Right lobe of liver (tissue), 4 donors: Measurements from ENCODE around the gene IQCN.

Source experiments
- POLR2A ChIP-seq: fragments of 450-650 bp; IDR thresholded peaks from one replicate; pipeline ENCODE4 v1.6.1; 2017; ENCODE audit warnings: antibody characterized with exemption, mild to moderate bottlenecking
- TF ChIP-seq, protein P1 (sequence below), 4 donors: fragments of 200-600 bp in 3 of 4; fragments of 450-650 bp in 1 of 4; IDR thresholded peaks; one replicate each; pipeline versions ENCODE4 v1.5.1 to v1.8.0; 2016 to 2022; ENCODE audit warnings: antibody characterized with exemption in 4 of 4, mild to moderate bottlenecking in 2 of 4
- donor health status: DM: no; HTN: no; CAD: no.
- donor health status: DM: no; HTN: no; CAD: no.
- donor health status: DM: no; HTN: yes; CAD: no.

DNA sequence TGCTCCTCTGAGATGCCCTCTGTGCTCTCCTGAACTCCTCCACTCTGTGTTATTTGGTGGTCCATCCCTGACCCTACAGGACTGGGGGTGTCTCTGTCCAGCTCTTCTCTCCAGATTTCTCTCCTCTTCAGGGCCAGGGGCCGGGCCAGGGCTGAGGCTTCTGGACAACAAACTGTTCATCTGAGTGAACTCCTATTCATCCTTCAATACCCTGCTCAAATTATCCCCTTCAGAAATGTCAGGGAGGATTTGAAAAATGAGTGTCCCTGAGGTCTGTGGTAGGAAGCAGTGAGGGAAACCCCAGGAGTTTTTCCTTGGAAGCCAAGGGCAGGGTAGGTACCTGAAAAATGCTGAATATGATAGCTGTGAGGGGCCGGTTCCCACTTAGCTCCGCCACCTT is 55.7 kb downstream of the IQCN start:
- TF ChIP-seq, protein P1, sequence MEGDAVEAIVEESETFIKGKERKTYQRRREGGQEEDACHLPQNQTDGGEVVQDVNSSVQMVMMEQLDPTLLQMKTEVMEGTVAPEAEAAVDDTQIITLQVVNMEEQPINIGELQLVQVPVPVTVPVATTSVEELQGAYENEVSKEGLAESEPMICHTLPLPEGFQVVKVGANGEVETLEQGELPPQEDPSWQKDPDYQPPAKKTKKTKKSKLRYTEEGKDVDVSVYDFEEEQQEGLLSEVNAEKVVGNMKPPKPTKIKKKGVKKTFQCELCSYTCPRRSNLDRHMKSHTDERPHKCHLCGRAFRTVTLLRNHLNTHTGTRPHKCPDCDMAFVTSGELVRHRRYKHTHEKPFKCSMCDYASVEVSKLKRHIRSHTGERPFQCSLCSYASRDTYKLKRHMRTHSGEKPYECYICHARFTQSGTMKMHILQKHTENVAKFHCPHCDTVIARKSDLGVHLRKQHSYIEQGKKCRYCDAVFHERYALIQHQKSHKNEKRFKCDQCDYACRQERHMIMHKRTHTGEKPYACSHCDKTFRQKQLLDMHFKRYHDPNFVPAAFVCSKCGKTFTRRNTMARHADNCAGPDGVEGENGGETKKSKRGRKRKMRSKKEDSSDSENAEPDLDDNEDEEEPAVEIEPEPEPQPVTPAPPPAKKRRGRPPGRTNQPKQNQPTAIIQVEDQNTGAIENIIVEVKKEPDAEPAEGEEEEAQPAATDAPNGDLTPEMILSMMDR (IDR thresholded peaks at IDR 0.05), result no peak
- TF ChIP-seq POLR2A, result no peak
